HL-60 (cell line): ENCODE measurements around the gene LEF1.

Experiments used
- GABPA ChIP-seq: IDR thresholded peaks from 2 replicates; pipeline ENCODE4 v1.6.1; 2012; ENCODE audit warnings: low read depth
- SPI1 ChIP-seq: IDR thresholded peaks from 2 replicates; pipeline ENCODE4 v1.6.1; 2012; ENCODE audit warnings: low read depth, mild to moderate bottlenecking, borderline replicate concordance
- TF ChIP-seq, protein P1 (sequence below): IDR thresholded peaks from one replicate; pipeline ENCODE4 v1.5.1; 2011; ENCODE audit warnings: low read length, control low read depth, inconsistent platforms; ENCODE audit not compliant: insufficient read depth
- TF ChIP-seq, protein P2 (sequence below): IDR thresholded peaks from 2 replicates; pipeline ENCODE4 v1.6.1; 2012; ENCODE audit warnings: low read depth; ENCODE audit not compliant: insufficient replicate concordance

GRCh38 chr4:108118505-108118904 lies 50.2 kb downstream of the LEF1 start:
- TF ChIP-seq, protein P1, sequence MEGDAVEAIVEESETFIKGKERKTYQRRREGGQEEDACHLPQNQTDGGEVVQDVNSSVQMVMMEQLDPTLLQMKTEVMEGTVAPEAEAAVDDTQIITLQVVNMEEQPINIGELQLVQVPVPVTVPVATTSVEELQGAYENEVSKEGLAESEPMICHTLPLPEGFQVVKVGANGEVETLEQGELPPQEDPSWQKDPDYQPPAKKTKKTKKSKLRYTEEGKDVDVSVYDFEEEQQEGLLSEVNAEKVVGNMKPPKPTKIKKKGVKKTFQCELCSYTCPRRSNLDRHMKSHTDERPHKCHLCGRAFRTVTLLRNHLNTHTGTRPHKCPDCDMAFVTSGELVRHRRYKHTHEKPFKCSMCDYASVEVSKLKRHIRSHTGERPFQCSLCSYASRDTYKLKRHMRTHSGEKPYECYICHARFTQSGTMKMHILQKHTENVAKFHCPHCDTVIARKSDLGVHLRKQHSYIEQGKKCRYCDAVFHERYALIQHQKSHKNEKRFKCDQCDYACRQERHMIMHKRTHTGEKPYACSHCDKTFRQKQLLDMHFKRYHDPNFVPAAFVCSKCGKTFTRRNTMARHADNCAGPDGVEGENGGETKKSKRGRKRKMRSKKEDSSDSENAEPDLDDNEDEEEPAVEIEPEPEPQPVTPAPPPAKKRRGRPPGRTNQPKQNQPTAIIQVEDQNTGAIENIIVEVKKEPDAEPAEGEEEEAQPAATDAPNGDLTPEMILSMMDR = no peak
- TF ChIP-seq SPI1 (no peak), GABPA (no peak)
- TF ChIP-seq, protein P2, sequence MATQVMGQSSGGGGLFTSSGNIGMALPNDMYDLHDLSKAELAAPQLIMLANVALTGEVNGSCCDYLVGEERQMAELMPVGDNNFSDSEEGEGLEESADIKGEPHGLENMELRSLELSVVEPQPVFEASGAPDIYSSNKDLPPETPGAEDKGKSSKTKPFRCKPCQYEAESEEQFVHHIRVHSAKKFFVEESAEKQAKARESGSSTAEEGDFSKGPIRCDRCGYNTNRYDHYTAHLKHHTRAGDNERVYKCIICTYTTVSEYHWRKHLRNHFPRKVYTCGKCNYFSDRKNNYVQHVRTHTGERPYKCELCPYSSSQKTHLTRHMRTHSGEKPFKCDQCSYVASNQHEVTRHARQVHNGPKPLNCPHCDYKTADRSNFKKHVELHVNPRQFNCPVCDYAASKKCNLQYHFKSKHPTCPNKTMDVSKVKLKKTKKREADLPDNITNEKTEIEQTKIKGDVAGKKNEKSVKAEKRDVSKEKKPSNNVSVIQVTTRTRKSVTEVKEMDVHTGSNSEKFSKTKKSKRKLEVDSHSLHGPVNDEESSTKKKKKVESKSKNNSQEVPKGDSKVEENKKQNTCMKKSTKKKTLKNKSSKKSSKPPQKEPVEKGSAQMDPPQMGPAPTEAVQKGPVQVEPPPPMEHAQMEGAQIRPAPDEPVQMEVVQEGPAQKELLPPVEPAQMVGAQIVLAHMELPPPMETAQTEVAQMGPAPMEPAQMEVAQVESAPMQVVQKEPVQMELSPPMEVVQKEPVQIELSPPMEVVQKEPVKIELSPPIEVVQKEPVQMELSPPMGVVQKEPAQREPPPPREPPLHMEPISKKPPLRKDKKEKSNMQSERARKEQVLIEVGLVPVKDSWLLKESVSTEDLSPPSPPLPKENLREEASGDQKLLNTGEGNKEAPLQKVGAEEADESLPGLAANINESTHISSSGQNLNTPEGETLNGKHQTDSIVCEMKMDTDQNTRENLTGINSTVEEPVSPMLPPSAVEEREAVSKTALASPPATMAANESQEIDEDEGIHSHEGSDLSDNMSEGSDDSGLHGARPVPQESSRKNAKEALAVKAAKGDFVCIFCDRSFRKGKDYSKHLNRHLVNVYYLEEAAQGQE = no peak
